ENCODE data around the gene CELF1. TPM values are rescaled to one million over a fixed set of nuclear protein-coding genes. Genes with fewer than 3 reads are reported as not detected.

Gene CELF1
- polyA plus RNA-seq, 1 of the 3 experiments (the other 2 are of a cell fraction), result 47.5 TPM

- Histone ChIP-seq H3K4me3 (ENCODE audit: low read depth in 2 of 2, low read length in 1 of 2) (no peak overlapping the region), H3K27me3 (ENCODE audit: insufficient read depth) (no peaks in the 10 kb centered on the region), H3K4me2 (no peak overlapping the region), H3K36me3 (replicated peaks in 1 of 2; ENCODE audit: control insufficient read depth in 1 of 2, insufficient read depth in 2 of 2, low read length in 1 of 2) (peaks cover 25 to 36% of the 10 kb centered on the region in 2 experiments), H3F3A (replicated peaks; ENCODE audit: insufficient read depth) (no peaks in the 10 kb centered on the region), H3K9me2 (no peaks in the 10 kb centered on the region), H3K27ac (ENCODE audit: low read depth in 2 of 2, low read length in 1 of 2) (no peak overlapping the region), H3K9me3 (no peaks in the 10 kb centered on the region), H3K79me2 (ENCODE audit: insufficient read depth) (peaks cover 78% of the 10 kb centered on the region), H3K4me1 (ENCODE audit: control insufficient read depth in 1 of 2, insufficient read depth in 2 of 2, low read depth in 1 of 2, low read length in 1 of 2) (peaks cover 7 to 10% of the 10 kb centered on the region in 2 experiments; a peak in 3 of 4 replicates), H4K20me1 (ENCODE audit: insufficient read depth) (peaks cover 4% of the 10 kb centered on the region; the same call in 1 of the 2 replicates), H3K9ac (no peak overlapping the region), H2AFZ (ENCODE audit: low read depth) (no peak overlapping the region)
- POLR2A ChIA-PET, result interaction anchor here (2.1 kb wide), 1 partner anchor 9 kb away, joined by 4 read pairs; the partner anchor contains the start of genes KBTBD4 and NDUFS3
- WGBS (ENCODE audit: low lambda C conversion rate), result 97% methylated on average over 6 of the region's 7 CpGs
- TF ChIP-seq NFIC (IDR thresholded peaks at IDR 0.05; ENCODE audit: borderline replicate concordance) (no peak), REST (IDR thresholded peaks at IDR 0.05; ENCODE audit: low read depth, low read length) (no peak), USF1 (IDR thresholded peaks at IDR 0.05; ENCODE audit: borderline replicate concordance, low read depth) (no peak), SMC3 (IDR thresholded peaks at IDR 0.05; ENCODE audit: low read depth, low read length) (no peak), RAD21 (IDR thresholded peaks at IDR 0.05; ENCODE audit: low read length) (no peak), ELF1 (IDR thresholded peaks at IDR 0.05) (no peak), EZH2phosphoT487 (IDR thresholded peaks at IDR 0.05; ENCODE audit: borderline replicate concordance, low read depth) (no peak), MEF2A (IDR thresholded peaks at IDR 0.05; ENCODE audit: borderline replicate concordance, low read depth) (no peak), TCF12 (IDR thresholded peaks at IDR 0.05) (no peak), YY1 (IDR thresholded peaks at IDR 0.05; ENCODE audit: low read depth) (no peak), MXI1 (IDR thresholded peaks at IDR 0.05; ENCODE audit: low read depth, low read length) (no peak), TEAD4 (IDR thresholded peaks at IDR 0.05; ENCODE audit: borderline replicate concordance, insufficient read depth) (no peak), EP300 (IDR thresholded peaks at IDR 0.05; ENCODE audit: borderline replicate concordance in 1 of 2, low read depth in 1 of 2, low read length in 1 of 2) (no peak), ZBTB33 (IDR thresholded peaks at IDR 0.05; ENCODE audit: borderline replicate concordance, low read depth) (no peak), CHD2 (IDR thresholded peaks at IDR 0.05; ENCODE audit: low read length, partially characterized antibody) (no peak), SIN3A (IDR thresholded peaks at IDR 0.05; ENCODE audit: borderline replicate concordance, low read depth, low read length) (no peak), POLR2AphosphoS5 (IDR thresholded peaks at IDR 0.05; ENCODE audit: low read depth, low read length) (no peak)
- CTCF ChIA-PET, result no interaction called here
- DNase-seq, result no peak
Measured at GRCh38 chr11:47569646-47570045, 16.7 kb upstream of the CELF1 start.
